Breast epithelium (tissue), 3 donors: ENCODE measurements around the gene TIMM29.

ENCODE experiments used
- POLR2A ChIP-seq: fragments of 450-650 bp; IDR thresholded peaks from one replicate; pipeline ENCODE4 v1.6.1; 2016; ENCODE audit warnings: antibody characterized with exemption, mild to moderate bottlenecking, moderate library complexity
- TF ChIP-seq, protein P1 (sequence below), 3 donors: fragments of 450-650 bp; IDR thresholded peaks; one replicate each; pipeline ENCODE4 v1.5.1; 2016 to 2017; ENCODE audit warnings: antibody characterized with exemption in 3 of 3, mild to moderate bottlenecking in 3 of 3, moderate library complexity in 3 of 3

- TF ChIP-seq, protein P1, sequence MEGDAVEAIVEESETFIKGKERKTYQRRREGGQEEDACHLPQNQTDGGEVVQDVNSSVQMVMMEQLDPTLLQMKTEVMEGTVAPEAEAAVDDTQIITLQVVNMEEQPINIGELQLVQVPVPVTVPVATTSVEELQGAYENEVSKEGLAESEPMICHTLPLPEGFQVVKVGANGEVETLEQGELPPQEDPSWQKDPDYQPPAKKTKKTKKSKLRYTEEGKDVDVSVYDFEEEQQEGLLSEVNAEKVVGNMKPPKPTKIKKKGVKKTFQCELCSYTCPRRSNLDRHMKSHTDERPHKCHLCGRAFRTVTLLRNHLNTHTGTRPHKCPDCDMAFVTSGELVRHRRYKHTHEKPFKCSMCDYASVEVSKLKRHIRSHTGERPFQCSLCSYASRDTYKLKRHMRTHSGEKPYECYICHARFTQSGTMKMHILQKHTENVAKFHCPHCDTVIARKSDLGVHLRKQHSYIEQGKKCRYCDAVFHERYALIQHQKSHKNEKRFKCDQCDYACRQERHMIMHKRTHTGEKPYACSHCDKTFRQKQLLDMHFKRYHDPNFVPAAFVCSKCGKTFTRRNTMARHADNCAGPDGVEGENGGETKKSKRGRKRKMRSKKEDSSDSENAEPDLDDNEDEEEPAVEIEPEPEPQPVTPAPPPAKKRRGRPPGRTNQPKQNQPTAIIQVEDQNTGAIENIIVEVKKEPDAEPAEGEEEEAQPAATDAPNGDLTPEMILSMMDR (IDR thresholded peaks at IDR 0.05) = no peak
- no peak for TF ChIP-seq POLR2A
These were observed 29.4 kb upstream of the TIMM29 start for GRCh38 chr19:10899151-10899653.
